Superior temporal gyrus (tissue), 1 donor: ENCODE data around the gene EIF3F.
A peak's percentile ranks its signal among the peaks of the same experiment; 100 is the strongest.

Experiments used
- DNase-seq: peaks from one replicate; pipeline ENCODE4 v3.0.0-alpha.2; 2016; ENCODE audit errors: extremely low spot score

Gene EIF3F

DNA sequence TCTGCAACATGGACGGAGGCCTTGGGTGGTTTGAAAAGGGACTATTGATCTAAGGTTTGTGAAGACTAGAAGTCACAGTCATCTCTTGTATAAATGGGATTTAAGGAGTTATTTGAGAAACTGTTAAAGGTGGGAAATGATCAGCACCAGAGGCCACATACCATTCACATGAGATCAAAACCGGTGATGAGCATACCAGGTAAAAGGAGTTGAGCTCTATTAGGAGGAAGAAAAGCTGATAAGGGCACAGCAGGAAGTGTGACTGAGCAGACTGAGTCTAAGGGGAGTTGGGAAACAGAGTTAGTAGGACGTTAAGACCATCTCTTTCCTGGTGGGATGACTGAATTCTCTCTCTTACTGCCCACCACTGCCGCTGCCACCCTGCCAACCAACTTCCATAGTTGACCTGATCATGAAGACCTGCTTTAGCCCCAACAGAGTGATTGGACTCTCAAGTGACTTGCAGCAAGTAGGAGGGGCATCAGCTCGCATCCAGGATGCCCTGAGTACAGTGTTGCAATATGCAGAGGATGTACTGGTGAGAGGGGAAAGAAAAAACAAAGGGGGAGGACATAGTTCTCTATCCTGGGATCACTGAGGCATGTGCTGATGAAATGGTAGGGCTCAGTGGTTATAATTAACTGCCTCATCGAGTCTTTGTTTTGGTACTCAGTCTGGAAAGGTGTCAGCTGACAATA is 7.6 kb downstream of the EIF3F start:
- DNase-seq, result no peak

DNA sequence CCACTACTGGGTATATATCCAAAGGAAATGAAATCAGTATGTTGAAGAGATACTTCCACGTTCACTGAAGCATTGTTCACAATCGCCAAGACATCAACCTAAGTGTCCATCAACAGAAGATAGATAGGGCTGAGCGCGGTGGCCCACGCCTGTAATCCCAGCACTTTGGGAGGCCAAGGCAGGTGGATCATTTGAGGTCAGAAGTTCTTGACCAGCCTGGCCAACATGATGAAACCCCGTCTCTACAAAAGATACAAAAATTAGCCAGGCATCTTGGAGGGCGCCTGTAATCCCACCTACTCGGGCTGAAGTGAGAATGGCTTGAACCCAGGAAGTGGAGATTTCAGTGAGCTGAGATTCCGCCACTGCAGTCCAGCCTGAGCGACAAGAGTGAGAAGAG is 12.7 kb downstream of the EIF3F start:
- no peak for DNase-seq

DNA sequence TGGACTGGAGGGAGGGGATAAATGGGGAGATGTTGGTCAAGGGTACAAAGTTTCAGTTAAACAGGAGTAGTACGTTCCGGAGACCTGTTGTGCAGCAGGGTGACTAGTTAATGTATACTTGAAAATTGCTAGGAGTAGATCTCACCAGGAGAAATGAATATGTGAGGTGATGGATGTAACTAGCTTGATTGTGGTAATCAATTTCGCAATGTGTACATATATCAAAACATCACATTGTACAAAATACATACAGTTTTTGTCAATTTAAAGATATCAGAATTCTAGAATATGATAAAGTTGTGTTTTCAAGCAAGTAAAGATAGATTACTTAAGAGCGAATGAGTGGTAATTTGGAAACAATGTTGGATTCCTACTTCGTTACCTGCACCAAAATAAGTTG is 13.3 kb downstream of the EIF3F start:
- no peak for DNase-seq

DNA sequence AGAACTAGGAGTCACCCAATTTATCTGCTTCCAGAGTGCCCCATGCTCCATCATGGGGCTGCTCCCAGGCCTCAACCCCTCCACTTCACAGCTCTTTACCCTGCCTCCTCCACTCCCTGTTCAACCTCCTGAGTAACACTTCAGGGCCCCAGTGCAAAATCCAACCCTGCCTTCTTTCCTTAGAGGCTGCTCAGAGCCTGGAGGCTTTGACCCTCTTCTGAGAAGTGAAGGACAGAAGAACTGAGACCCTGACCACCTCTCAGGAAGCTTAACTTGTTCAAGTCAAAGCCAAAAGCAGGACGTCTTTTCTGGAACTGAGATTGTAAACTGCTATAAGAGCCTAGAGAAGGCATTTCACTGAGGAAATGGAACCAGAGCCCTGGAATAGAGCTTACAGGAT is 15.5 kb downstream of the EIF3F start:
- DNase-seq, result no peak

DNA sequence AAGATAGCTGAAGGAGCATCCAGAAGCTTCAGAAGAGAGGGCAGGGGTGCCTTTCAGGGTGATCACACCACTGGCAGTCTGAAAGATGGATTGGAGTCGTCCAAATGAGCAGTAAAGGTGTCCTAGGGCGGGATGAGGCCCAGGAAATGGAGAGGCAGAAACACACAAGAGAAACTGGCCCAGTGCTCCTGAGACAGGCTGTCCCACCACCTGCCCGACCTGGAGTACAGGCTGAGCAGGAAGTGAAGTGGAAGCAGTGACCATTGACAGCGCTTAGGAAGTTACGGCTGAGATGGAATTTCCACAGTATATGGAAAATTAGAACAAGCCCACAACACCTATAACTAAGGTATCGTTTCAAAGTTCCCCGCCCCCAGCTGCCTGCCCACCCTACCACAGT is 16.1 kb downstream of the EIF3F start:
- DNase-seq, result no peak

- no peak for DNase-seq
Measured at GRCh38 chr11:8004008-8004407, 16.9 kb downstream of the EIF3F start.

DNA sequence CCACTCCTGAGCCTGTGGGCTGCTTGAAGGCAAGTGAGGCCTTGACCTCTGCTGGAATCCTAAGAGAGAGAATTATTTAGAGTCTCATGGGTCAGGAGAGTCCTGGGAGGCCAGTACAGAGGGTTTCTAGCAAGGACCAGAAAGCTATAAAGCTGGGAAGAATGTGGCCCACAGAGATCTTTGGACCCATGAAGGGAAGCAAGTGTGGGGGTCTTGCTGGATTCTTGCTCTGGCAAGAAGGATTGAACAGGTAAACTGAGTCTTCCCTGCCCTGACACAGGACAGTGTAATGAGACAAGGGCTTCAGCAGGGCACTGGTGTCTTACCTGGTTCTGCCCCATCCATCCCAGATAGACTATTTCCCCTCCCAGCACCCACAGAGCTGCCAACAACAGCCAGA is 18.4 kb downstream of the EIF3F start:
- no peak for DNase-seq

- DNase-seq, result peak; percentile 89
Measured at GRCh38 chr11:8006349-8006977, 19.3 kb downstream of the EIF3F start.

- no peak for DNase-seq
Measured at GRCh38 chr11:8008212-8008611, 21.1 kb downstream of the EIF3F start.

GRCh38 chr11:8009856-8010255 is 22.7 kb downstream of the EIF3F start:
- no peak for DNase-seq

DNA sequence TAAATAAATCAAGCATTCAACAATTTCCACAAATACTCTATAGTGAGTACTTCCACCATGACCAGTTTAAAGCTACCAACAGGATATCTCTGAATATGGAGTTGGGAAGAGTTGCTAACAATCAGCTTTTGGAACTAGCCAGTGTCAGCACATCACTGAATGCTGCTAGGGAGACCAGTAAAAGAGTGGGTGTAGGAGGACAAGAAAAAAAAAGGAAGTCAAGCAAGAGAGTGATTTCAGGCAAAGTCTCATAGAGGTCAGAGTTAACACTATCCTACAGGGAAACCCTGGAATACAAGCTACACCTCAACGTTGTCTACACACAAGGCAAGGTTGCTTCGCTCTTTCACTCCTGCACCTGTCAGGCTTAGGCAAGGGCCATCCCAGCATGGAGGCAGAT is 24.2 kb downstream of the EIF3F start:
- DNase-seq, result no peak

DNA sequence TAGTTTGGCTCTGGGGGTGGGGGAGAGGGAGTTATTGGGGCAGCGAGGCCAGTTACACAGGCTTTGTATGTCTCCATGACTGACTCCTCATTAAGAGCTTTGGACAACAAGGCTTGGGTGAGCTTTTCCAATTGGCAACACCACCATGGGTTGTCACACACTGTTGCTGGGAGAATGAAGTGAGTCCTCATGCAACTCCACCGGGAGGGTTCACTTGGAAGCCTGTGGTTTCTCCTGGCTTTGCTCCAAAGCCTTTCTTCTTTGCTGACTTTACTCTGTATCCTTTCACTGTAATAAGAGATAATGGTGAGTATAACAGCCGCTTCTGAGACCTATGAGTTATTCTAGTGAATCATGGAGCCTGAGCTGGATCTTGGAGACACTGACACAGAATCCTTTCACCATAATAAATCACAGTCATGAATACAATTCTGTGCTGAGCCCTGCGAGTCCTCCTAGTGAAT is 24.9 kb downstream of the EIF3F start:
- DNase-seq, result no peak

DNA sequence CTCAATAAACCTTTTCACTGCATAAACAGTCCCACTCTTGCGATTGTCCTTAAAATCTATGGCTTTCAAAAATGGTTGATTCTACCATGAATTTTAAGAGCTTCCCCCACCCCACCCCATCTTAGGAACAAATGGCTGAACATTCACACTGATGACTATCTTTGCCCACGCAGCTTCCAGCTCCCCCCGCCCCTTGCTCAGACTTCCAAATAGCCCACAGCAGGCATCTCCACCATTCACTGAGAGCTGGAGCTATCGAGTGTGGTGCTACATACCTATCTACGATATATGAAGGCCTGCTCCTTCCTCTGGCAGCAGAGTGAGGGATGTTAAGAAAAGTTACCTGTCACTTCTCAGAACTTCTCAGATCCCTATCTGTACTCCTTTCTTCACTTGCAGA is 26.7 kb downstream of the EIF3F start:
- DNase-seq, result no peak

- no peak for DNase-seq
Measured at GRCh38 chr11:8015753-8016239, 28.7 kb downstream of the EIF3F start.

- DNase-seq, result no peak
Measured at GRCh38 chr11:8016440-8016839, 29.3 kb downstream of the EIF3F start.

DNA sequence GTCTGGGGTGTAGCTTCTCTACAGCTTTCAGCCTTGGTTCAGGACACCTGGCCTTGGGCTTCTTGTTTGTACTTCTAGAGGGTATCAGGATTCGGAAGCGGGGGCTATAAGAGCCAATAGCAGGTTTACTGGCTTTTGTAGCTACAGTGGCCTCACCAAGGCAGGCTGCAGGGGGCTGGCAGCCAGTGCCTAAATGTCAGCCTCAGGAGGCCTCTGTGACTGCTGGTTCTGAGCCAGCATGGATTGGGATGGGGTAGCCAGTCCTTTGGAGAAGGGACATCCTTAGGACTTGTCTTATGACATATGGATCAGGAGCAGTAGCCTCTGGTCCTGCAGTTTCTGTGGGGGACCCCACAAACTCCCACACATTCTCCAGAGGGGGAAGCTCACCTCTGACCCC is 29.9 kb downstream of the EIF3F start:
- no peak for DNase-seq

DNA sequence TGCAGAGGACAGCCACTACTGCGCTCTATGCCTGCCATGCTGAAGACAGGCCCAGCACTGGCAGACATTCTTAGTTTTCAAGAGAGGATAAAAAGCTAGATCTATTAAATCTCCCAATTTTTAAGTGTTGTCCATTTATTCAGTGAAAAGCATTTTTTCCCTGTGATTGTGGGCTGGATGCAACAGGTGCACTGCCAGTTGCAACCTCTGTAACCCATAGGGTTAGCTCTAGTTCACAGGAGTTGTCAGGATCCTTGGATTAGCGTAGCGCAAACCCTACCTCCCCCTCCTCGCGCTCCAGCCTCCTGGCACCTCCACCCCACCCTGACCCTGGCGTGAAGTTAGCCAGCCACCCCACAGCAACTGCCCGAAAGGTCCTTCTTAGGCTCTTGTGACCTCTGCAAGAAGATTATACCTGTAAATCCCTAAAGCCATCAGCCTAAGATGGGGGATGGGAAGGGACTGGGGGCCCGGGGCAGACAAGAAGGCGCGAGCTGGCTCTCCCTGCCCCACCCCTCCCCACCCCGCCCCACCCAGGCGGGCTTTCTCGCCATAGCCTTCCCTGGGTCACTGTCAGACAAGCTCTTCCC is 30.9 kb downstream of the EIF3F start:
- DNase-seq, result no peak

- peak; percentile 61 for DNase-seq
Measured at GRCh38 chr11:8018484-8019313, 31.6 kb downstream of the EIF3F start.

GRCh38 chr11:8019314-8020243 is 32.4 kb downstream of the EIF3F start:
- no peak for DNase-seq

GRCh38 chr11:8020244-8020597 is 33.1 kb downstream of the EIF3F start:
- DNase-seq, result no peak

DNA sequence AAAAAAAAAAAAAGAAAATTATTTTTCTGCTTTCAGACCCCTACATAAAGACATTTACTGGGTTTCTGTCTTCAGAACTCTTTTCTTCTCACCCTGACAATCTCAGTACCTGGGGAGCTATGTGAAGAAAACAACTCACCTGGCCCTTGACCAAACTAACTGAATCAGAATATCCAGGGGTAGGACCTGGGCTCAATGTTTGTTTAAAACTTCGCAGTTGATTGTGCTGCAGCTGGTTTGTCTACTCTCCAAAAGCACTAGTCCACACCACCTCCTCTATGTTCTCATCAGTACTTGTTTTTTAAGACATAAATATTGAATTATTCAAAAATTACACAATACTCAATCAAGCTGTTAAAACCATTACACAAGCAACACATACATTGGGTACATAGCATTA is 34.8 kb downstream of the EIF3F start:
- DNase-seq, result no peak
